Aorta (tissue), 5 donors: Measurements from ENCODE around the gene VPS37C. TPM values are rescaled to one million over a fixed set of nuclear protein-coding genes. Genes with fewer than 3 reads are reported as not detected.

Source experiments
- ATAC-seq: fragments of 200-7000 bp; cut with Tn5 transposase; one replicate; pipeline ENCODE4 v1.9.1; 2022; ENCODE audit warnings: moderate library complexity; ENCODE audit not compliant: low FRiP score
- DNase-seq, 2 donors: peaks; one replicate each; pipeline ENCODE4 v3.0.0-alpha.2; 2020
- H3K27ac ChIP-seq, 2 donors: one replicate each; pipeline ENCODE4 v1.5.1; 2013; ENCODE audit warnings: low read length in 2 of 2, mild to moderate bottlenecking in 2 of 2, moderate library complexity in 2 of 2, control low read depth in 1 of 2, inconsistent platforms in 1 of 2, low read depth in 1 of 2
- H3K27me3 ChIP-seq, 2 donors: one replicate each; pipeline ENCODE4 v1.6.1; 2013; ENCODE audit warnings: control low read depth in 1 of 2, low read length in 1 of 2, mild to moderate bottlenecking in 1 of 2, moderate library complexity in 1 of 2; ENCODE audit not compliant: insufficient read depth in 2 of 2, control insufficient read depth in 1 of 2
- H3K36me3 ChIP-seq, 2 donors: one replicate each; pipeline ENCODE4 v1.6.1; 2013; ENCODE audit warnings: control low read depth in 1 of 2, low read length in 1 of 2, mild to moderate bottlenecking in 1 of 2; ENCODE audit not compliant: insufficient read depth in 2 of 2, control insufficient read depth in 1 of 2
- H3K4me1 ChIP-seq, 2 donors: one replicate each; pipeline ENCODE4 v1.6.1; 2013; ENCODE audit warnings: low read length in 2 of 2, control low read depth in 1 of 2, mild to moderate bottlenecking in 1 of 2, moderate library complexity in 1 of 2; ENCODE audit not compliant: insufficient read depth in 2 of 2, control insufficient read depth in 1 of 2
- H3K4me3 ChIP-seq, 2 donors: one replicate each; pipeline ENCODE4 v1.5.1; 2013; ENCODE audit warnings: low read length in 2 of 2, control low read depth in 1 of 2, mild to moderate bottlenecking in 1 of 2
- H3K9me3 ChIP-seq: one replicate; pipeline ENCODE4 v1.6.1; 2013; ENCODE audit warnings: mild to moderate bottlenecking, low read length; ENCODE audit not compliant: control insufficient read depth
- WGBS, 2 donors: extraction: QIAGEN DNeasy Blood & Tissue Kit; methylation state at CpG; one replicate each; pipeline ENCODE4 v1.1.7; 2013; 5-methylcytosine and 5-hydroxymethylcytosine counted together
- intact Hi-C, 2 donors: fragments of 100-400 bp; cut with DNase I; formaldehyde crosslinking; loops; one replicate each; pipeline versions ENCODE4 v1.14.2 to v1.15.0; 2022
- polyA plus RNA-seq, 2 donors: library from polyadenylated mRNA; stranded (reverse); fragments of 200-250 nt; gene quantifications; one replicate each; pipeline ENCODE4 v1.2.3, GENCODE V29; 2013
- total RNA-seq, 2 donors: library from RNA; stranded (reverse); fragmentation: NEBNext Ultra II Directional; extraction: Animal tissue kit (Norgen Biotek cat#: 25700); gene quantifications; one replicate each; pipeline ENCODE4 v1.2.1, GENCODE V29; 2021
- donor health status: healthy with polysubstance abuse.
- donor health status: Bipolar disorder and iron deficiency.
- donor health status: DM: no; HTN: no; CAD: no.
- donor health status: DM: no; HTN: no; CAD: no.
- donor health status: DM: yes; HTN: yes; CAD: no.

Gene VPS37C
- total and polyA plus RNA-seq, 4 donors = 12.7 to 39.9 (median 21.9) TPM

- WGBS, 2 donors = 62 to 63% methylated on average over 6 of the region's 6 CpGs
- intact Hi-C loops = no loop called here
- no peaks in the 10 kb centered on the region for H3K4me1 ChIP-seq
- peak; percentile 7 to 53 for DNase-seq
- H3K27me3 ChIP-seq = no peaks in the 10 kb centered on the region
- no peak for ATAC-seq
- no peaks in the 10 kb centered on the region for H3K36me3 ChIP-seq
- no peak overlapping the region for H3K4me3 ChIP-seq
- peak overlapping the region in 1 of 2 donors; percentile 20 for H3K27ac ChIP-seq
- H3K9me3 ChIP-seq = no peaks in the 10 kb centered on the region
Measured at GRCh38 chr11:61139387-61139786, 21.8 kb downstream of the VPS37C start.

GRCh38 chr11:61138935-61139334, 22.3 kb downstream of the VPS37C start:
- no peak overlapping the region for H3K4me3 ChIP-seq
- no peaks in the 10 kb centered on the region for H3K27me3 ChIP-seq
- H3K36me3 ChIP-seq = no peaks in the 10 kb centered on the region
- no peaks in the 10 kb centered on the region for H3K9me3 ChIP-seq
- intact Hi-C loops = no loop called here
- whole genome bisulfite sequencing, 2 donors = 15 to 16% methylated on average over 7 of the region's 7 CpGs
- DNase-seq (peak; percentile 36 to 61), ATAC-seq (no peak)
- no peaks in the 10 kb centered on the region for H3K4me1 ChIP-seq
- H3K27ac ChIP-seq = no peak overlapping the region

GRCh38 chr11:61134801-61135257, 26.4 kb downstream of the VPS37C start:
- Histone ChIP-seq H3K27ac (no peak overlapping the region), H3K27me3 (no peaks in the 10 kb centered on the region), H3K9me3 (no peaks in the 10 kb centered on the region), H3K4me1 (no peaks in the 10 kb centered on the region), H3K4me3 (no peak overlapping the region), H3K36me3 (no peaks in the 10 kb centered on the region)
- WGBS, 2 donors = 62 to 65% methylated on average over 12 of the region's 12 CpGs
- intact Hi-C loops = loop anchor here (5.0 kb wide), 3 partner anchors 52 to 303 kb away; partner anchors contain the start of gene CCDC86 (in 1 of the 2)
- ATAC-seq = no peak
- DNase-seq = peak; percentile 45 to 51

GRCh38 chr11:61133956-61134662, 27.1 kb downstream of the VPS37C start:
- H3K36me3 ChIP-seq = no peaks in the 10 kb centered on the region
- H3K4me3 ChIP-seq = no peak overlapping the region
- intact Hi-C loops = loop anchor here (5.0 kb wide), 3 partner anchors 53 to 302 kb away; partner anchors contain the start of gene CCDC86 (in 1 of the 2)
- ATAC-seq = no peak
- peak; percentile 25 to 65 for DNase-seq
- WGBS, 2 donors = 87 to 91% methylated on average over 18 of the region's 18 CpGs
- H3K4me1 ChIP-seq = no peaks in the 10 kb centered on the region
- H3K27ac ChIP-seq = no peak overlapping the region
- no peaks in the 10 kb centered on the region for H3K27me3 ChIP-seq
- no peaks in the 10 kb centered on the region for H3K9me3 ChIP-seq

- 91 to 92% methylated on average over 7 of the region's 7 CpGs for WGBS, 2 donors
- Histone ChIP-seq H3K4me1 (no peaks in the 10 kb centered on the region), H3K27ac (no peak overlapping the region), H3K36me3 (no peaks in the 10 kb centered on the region), H3K9me3 (no peaks in the 10 kb centered on the region), H3K27me3 (no peaks in the 10 kb centered on the region), H3K4me3 (no peak overlapping the region)
- intact Hi-C loops = loop anchor here (5.0 kb wide), 3 partner anchors 54 to 301 kb away; partner anchors contain the start of gene CCDC86 (in 1 of the 2)
- ATAC-seq = no peak
- peak in 1 of 2 donors; percentile 54 for DNase-seq
Measured at GRCh38 chr11:61133145-61133544, 28.1 kb downstream of the VPS37C start.

GRCh38 chr11:61132646-61133045, 28.6 kb downstream of the VPS37C start:
- Histone ChIP-seq H3K27ac (no peak overlapping the region), H3K9me3 (no peaks in the 10 kb centered on the region), H3K4me1 (no peaks in the 10 kb centered on the region), H3K27me3 (no peaks in the 10 kb centered on the region), H3K36me3 (no peaks in the 10 kb centered on the region), H3K4me3 (no peak overlapping the region)
- no peak for ATAC-seq
- DNase-seq = peak; percentile 32 to 71
- intact Hi-C loops = loop anchor here (5.0 kb wide), 3 partner anchors 55 to 300 kb away; partner anchors contain the start of gene CCDC86 (in 1 of the 2)
- 87 to 90% methylated on average over 5 of the region's 5 CpGs for WGBS, 2 donors

DNA sequence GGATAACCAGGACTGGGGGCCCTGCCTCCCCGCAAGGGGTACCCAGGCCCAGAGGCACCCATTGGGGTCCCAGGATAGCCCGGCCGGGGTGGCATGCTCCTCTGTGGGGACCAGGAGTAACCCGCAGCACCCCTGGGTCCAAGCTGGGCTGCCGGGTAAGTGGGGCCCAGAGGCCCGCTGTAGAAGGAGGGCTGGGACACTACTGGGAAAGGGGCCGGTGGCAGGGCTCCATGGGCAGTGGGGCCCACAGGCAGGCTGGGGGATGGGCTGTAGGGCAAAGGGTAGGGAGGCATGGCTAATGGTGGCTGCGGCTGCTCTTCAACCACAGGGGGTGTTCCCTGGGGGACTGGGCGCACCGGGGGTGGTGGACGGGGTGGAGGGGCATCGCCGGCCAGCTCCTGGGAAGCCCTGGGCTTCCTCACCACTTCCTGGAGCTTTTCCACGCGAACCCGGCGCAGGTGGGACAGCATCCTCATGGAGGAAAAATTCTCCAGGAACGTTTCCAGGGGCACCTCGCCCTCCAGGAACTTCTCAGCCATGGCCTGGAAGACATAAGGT, 29.1 kb downstream of the VPS37C start:
- DNase-seq (peak in 1 of 2 donors; percentile 49), ATAC-seq (no peak)
- Histone ChIP-seq H3K4me1 (no peaks in the 10 kb centered on the region), H3K4me3 (no peak overlapping the region), H3K9me3 (no peaks in the 10 kb centered on the region), H3K36me3 (no peaks in the 10 kb centered on the region), H3K27ac (no peak overlapping the region), H3K27me3 (no peaks in the 10 kb centered on the region)
- 92 to 96% methylated on average over 12 to 19 of the region's 19 CpGs for WGBS, 2 donors
- intact Hi-C loops = loop anchor here (5.0 kb wide), 3 partner anchors 55 to 300 kb away; partner anchors contain the start of gene CCDC86 (in 1 of the 2)

GRCh38 chr11:61131586-61131985, 29.6 kb downstream of the VPS37C start:
- Histone ChIP-seq H3K27ac (no peak overlapping the region), H3K36me3 (no peaks in the 10 kb centered on the region), H3K4me1 (no peaks in the 10 kb centered on the region), H3K4me3 (no peak overlapping the region), H3K9me3 (no peaks in the 10 kb centered on the region), H3K27me3 (no peaks in the 10 kb centered on the region)
- intact Hi-C loops = loop anchor here (5.0 kb wide), 3 partner anchors 56 to 299 kb away; partner anchors contain the start of gene CCDC86 (in 1 of the 2)
- 85 to 89% methylated on average over 14 of the region's 14 CpGs for WGBS, 2 donors
- ATAC-seq = no peak
- DNase-seq = no peak
